Glutamatergic neuron (in vitro differentiated cells): ENCODE results near the gene WNT3. TPM values are rescaled to one million over a fixed set of nuclear protein-coding genes. Genes with fewer than 3 reads are reported as not detected.
"Not testable (repeated sequence)": the region's sequence is repeated elsewhere in the genome, so short reads cannot be mapped to it uniquely, and the experiment has no call there.

Experiments used
- DNase-seq: peaks from one replicate; pipeline ENCODE4 v3.0.0; 2022
- H3K27ac Mint-ChIP-seq: one replicate; pipeline ENCODE4 v1.8.0; 2020; ENCODE audit warnings: mild to moderate bottlenecking, mixed read lengths, inconsistent platforms; ENCODE audit not compliant: unreplicated experiment
- H3K27me3 Mint-ChIP-seq: one replicate; pipeline ENCODE4 v1.8.0; 2020; ENCODE audit warnings: mild to moderate bottlenecking, moderate library complexity, mixed read lengths, inconsistent platforms; ENCODE audit not compliant: unreplicated experiment
- H3K36me3 Mint-ChIP-seq: one replicate; pipeline ENCODE4 v1.8.0; 2020; ENCODE audit warnings: mild to moderate bottlenecking, mixed read lengths, inconsistent platforms; ENCODE audit not compliant: unreplicated experiment
- H3K4me1 Mint-ChIP-seq: one replicate; pipeline ENCODE4 v1.8.0; 2020; ENCODE audit warnings: mild to moderate bottlenecking, low read depth, mixed read lengths, inconsistent platforms; ENCODE audit not compliant: unreplicated experiment
- H3K4me3 Mint-ChIP-seq: one replicate; pipeline ENCODE4 v1.8.0; 2020; ENCODE audit warnings: mild to moderate bottlenecking, mixed read lengths, inconsistent platforms; ENCODE audit not compliant: unreplicated experiment
- H3K9me3 Mint-ChIP-seq: one replicate; pipeline ENCODE4 v1.8.0; 2020; ENCODE audit warnings: mild to moderate bottlenecking, moderate library complexity, mixed read lengths, inconsistent platforms; ENCODE audit not compliant: unreplicated experiment
- CTCF ChIP-seq: fragments of 200-600 bp; sonication (generic); IDR thresholded peaks from one replicate; pipeline ENCODE4 v1.5.0; 2021; ENCODE audit not compliant: partially characterized antibody, unreplicated experiment
- total RNA-seq: library from RNA; stranded (reverse); fragmentation: NEBNext Ultra II Directional; extraction: Animal tissue kit (Norgen Biotek cat#: 25700); gene quantifications from one replicate; pipeline ENCODE4 v1.2.1, GENCODE V29; 2021; ENCODE audit not compliant: unreplicated experiment

Gene WNT3
- total RNA-seq, 1 donor from 2014 or later, result 1.7 TPM

- H3K27me3 Mint-ChIP-seq, result peaks cover 19% of the 10 kb centered on the region
- H3K9me3 Mint-ChIP-seq, result peaks cover 11% of the 10 kb centered on the region
- H3K4me1 Mint-ChIP-seq, result no peaks in the 10 kb centered on the region
- no peak overlapping the region for H3K27ac Mint-ChIP-seq
- no peak overlapping the region for H3K4me3 Mint-ChIP-seq
- H3K36me3 Mint-ChIP-seq, result peaks cover 11% of the 10 kb centered on the region
- DNase-seq, result no peak
- TF ChIP-seq CTCF, result no peak
Measured at GRCh38 chr17:46847204-46848191, 29.0 kb upstream of the WNT3 start.

DNA sequence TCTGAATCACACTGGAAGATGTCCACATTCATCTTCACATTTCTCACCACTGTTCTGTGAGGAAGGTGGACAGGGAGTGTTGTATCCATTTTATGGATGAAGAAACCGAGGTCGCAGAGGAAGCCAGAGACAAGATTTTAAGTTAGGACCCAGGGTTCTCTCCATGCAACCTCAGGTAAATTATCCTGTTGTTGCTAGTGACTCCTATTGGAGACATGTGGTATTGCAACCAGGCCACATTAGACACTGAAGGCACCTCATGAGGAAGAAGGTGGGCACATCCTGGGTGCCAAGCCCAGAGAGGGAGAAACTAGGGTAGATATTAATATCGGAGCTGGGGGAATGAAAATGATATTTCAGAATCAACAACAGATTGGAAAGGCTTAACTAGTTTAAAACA, 24.3 kb upstream of the WNT3 start:
- no peak for DNase-seq
- peaks cover 3% of the 10 kb centered on the region for H3K9me3 Mint-ChIP-seq
- no peak overlapping the region for H3K4me3 Mint-ChIP-seq
- no peaks in the 10 kb centered on the region for H3K4me1 Mint-ChIP-seq
- H3K27ac Mint-ChIP-seq, result no peak overlapping the region
- peaks cover 12% of the 10 kb centered on the region for H3K27me3 Mint-ChIP-seq
- peaks cover 11% of the 10 kb centered on the region for H3K36me3 Mint-ChIP-seq
- peak; percentile 80 for TF ChIP-seq CTCF

DNA sequence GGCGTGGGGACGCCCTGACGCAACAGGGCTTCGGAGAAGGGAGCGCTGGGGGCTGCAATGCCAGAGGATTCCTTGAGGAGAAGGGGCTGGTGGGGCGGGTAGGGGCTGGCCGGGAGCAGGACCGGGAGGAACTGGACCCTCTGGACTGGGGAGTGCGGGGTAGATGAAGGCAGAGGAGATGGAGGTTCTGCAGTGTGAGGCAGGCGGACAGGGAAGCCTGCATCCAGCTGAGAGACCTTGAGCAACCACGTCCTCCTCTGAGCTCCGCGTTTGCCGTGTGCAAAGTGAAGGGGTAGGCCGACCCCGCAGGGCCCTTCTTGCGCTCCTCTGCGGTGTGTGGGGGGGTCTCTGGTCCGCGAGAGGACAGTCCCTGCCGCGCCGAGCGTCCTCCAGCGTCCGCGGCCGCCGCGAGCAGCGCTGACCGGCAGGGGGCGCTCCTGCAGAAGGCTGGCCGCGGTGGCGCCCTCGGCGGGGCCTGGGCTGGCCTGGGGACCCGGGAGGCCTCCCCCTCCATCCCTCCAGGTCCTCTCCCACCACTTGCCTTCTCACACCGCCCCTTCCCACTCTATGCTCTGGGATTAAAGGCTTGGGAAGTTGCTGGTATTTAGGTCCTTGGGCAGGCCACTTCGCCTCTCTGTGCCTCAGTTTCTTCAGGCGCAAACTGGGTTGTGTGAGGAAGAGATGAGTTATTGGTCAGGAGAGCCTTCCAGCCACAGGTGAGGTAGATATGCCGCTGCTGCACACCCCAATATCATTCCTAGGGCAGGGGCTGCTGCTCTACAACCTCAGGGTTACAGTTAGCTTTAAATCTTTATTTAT, 23.3 kb upstream of the WNT3 start:
- Mint-ChIP-seq H3K27ac (no peak overlapping the region), H3K4me3 (no peak overlapping the region), H3K27me3 (peaks cover 7% of the 10 kb centered on the region), H3K9me3 (peaks cover 3% of the 10 kb centered on the region), H3K36me3 (peaks cover 11% of the 10 kb centered on the region), H3K4me1 (no peaks in the 10 kb centered on the region)
- peak; percentile 74 for DNase-seq
- peak; percentile 89 for TF ChIP-seq CTCF

- H3K27ac Mint-ChIP-seq, H3K4me3 Mint-ChIP-seq, H3K4me1 Mint-ChIP-seq, DNase-seq, H3K9me3 Mint-ChIP-seq: not testable (repeated sequence)
- Mint-ChIP-seq H3K36me3 (peaks cover 11% of the 10 kb centered on the region), H3K27me3 (peaks cover 11% of the 10 kb centered on the region)
Measured at GRCh38 chr17:46840596-46840995, 22.1 kb upstream of the WNT3 start.

DNA sequence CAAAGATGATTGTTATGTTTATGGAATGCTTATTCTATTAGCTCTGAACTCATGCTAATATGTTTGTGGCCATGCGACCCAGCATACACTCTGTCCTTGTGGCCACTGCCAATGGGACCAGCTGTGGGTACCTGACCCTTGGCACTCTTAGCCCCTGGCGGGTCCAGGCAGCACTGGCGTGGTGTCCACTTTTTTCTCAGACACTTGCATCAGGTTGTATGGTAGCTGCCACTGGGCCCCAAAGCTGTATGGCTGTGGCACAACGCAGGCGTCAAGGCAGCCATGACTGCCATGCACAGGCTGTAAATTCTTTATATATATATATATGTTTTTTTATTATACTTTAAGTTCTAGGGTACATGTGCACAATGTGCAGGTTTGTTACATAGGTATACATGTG, 20.7 kb upstream of the WNT3 start:
- no peak overlapping the region for H3K4me3 Mint-ChIP-seq
- no peaks in the 10 kb centered on the region for H3K4me1 Mint-ChIP-seq
- TF ChIP-seq CTCF, result no peak
- H3K27me3 Mint-ChIP-seq, result peaks cover 13% of the 10 kb centered on the region
- peaks cover 5% of the 10 kb centered on the region for H3K9me3 Mint-ChIP-seq
- H3K27ac Mint-ChIP-seq, result no peak overlapping the region
- DNase-seq, result no peak
- H3K36me3 Mint-ChIP-seq, result peaks cover 11% of the 10 kb centered on the region
